Measurements from ENCODE around the gene PRXL2C. TPM values are rescaled to one million over a fixed set of nuclear protein-coding genes. Genes with fewer than 3 reads are reported as not detected.

Gene PRXL2C
- total and polyA plus RNA-seq, 10 of the 15 experiments (the other 5 are each of a cell fraction or from before 2014, with no cell fraction given): 4.0 to 16.0 (median 7.4) TPM

- Histone ChIP-seq H3K4me3 (no peak overlapping the region), H3K27me3 (replicated peaks in 1 of 2; ENCODE audit: control insufficient read depth in 2 of 2, insufficient read depth in 2 of 2, low read length in 1 of 2) (peaks cover 0 to 17% of the 10 kb centered on the region in 2 experiments; a peak in 2 of 4 replicates), H3K79me2 (ENCODE audit: control insufficient read depth, insufficient read depth, low read length) (no peaks in the 10 kb centered on the region), H3K4me2 (ENCODE audit: control insufficient read depth, insufficient read depth) (no peak overlapping the region), H4K20me1 (ENCODE audit: control insufficient read depth, insufficient read depth) (no peaks in the 10 kb centered on the region), H2AFZ (ENCODE audit: control insufficient read depth, low read depth, low read length) (no peak overlapping the region), H3K9ac (ENCODE audit: control insufficient read depth, insufficient read depth, low read length) (no peak overlapping the region), H3K9me3 (replicated peaks; ENCODE audit: control insufficient read depth, insufficient read depth, low read length) (no peaks in the 10 kb centered on the region; the same call in 2 of the 3 replicates), H3K36me3 (ENCODE audit: control insufficient read depth in 2 of 2, insufficient read depth in 2 of 2, low read length in 1 of 2) (no peaks in the 10 kb centered on the region), H3K4me1 (ENCODE audit: control insufficient read depth, insufficient read depth, low read length) (no peaks in the 10 kb centered on the region), H3K27ac (ENCODE audit: control insufficient read depth, insufficient read depth) (no peak overlapping the region)
- BruUV-seq (replicated peaks): no TSS peak
- ChIA-PET RAD21 (ENCODE audit: unreplicated experiment) (no interaction called here), SMC1A (ENCODE audit: uncharacterized antibody, unreplicated experiment) (no interaction called here), POLR2A (no interaction called here), CTCF (interaction anchor here (0.8 to 1.0 kb wide), 2 partner anchors 48 to 177 kb away, joined by 3 read pairs; no protein-coding TSS in a partner anchor)
- in situ Hi-C loops (cut with MboI): no loop called here
- FAIRE-seq: no peak
- no peak for ATAC-seq
- no peak for DNase-seq (ENCODE audit: low read depth, low spot score)
- 43% methylated on average over 64 of the region's 69 CpGs for WGBS (ENCODE audit: insufficient coverage, insufficient replicate concordance, low lambda C conversion rate, missing lambda C conversion rate)
- intact Hi-C loops (cut with micrococcal nuclease; ENCODE audit: unreplicated experiment): no loop called here
- TF ChIP-seq BCLAF1 (IDR thresholded peaks at IDR 0.05) (no peak), ESRRA (IDR thresholded peaks at IDR 0.05; ENCODE audit: low read length) (no peak), PML (IDR thresholded peaks at IDR 0.05; ENCODE audit: low read length) (no peak), ZNF207 (IDR thresholded peaks at IDR 0.05; ENCODE audit: borderline replicate concordance) (no peak), ZNF622 (IDR thresholded peaks at IDR 0.05) (no peak), PRDM15 (CRISPR knock-in tag; IDR thresholded peaks at IDR 0.05) (no peak), EGR1 (IDR thresholded peaks at IDR 0.05; ENCODE audit: borderline replicate concordance in 1 of 2, low read depth in 2 of 2, low read length in 2 of 2) (no peak), FOS (IDR thresholded peaks at IDR 0.05; ENCODE audit: borderline replicate concordance, extremely low read depth, insufficient read length) (no peak), BHLHE40 (IDR thresholded peaks at IDR 0.05; ENCODE audit: borderline replicate concordance in 1 of 2, low read depth in 2 of 2, low read length in 1 of 2) (no peak), TCF7 (IDR thresholded peaks at IDR 0.05; ENCODE audit: borderline replicate concordance) (no peak), USF1 (IDR thresholded peaks at IDR 0.05; ENCODE audit: borderline replicate concordance, extremely low read length, insufficient read depth, low read depth, low read length) (no peak), LARP7 (IDR thresholded peaks at IDR 0.05) (no peak), CHD1 (IDR thresholded peaks at IDR 0.05; ENCODE audit: low read depth, low read length) (no peak), POLR2AphosphoS2 (IDR thresholded peaks at IDR 0.05; ENCODE audit: low read depth, low read length) (no peak), MEF2A (IDR thresholded peaks at IDR 0.05; ENCODE audit: insufficient read depth, low read depth, low read length) (no peak), NFYA (IDR thresholded peaks at IDR 0.05; ENCODE audit: borderline replicate concordance, low read depth, low read length) (no peak)
Observed at GRCh38 chr9:96618209-96619123, 36.7 kb downstream of the PRXL2C start.
